ENCODE data around the gene PRRG4.

PRRG4 gene

GRCh38 chr11:32817181-32817851 is 12.4 kb upstream of the PRRG4 start:
- H2BK15ac ChIP-seq (replicated peaks; ENCODE audit: low read depth) = no peak overlapping the region
- H3K4me1 ChIP-seq (ENCODE audit: control insufficient read depth, low read depth, low read length) = no peaks in the 10 kb centered on the region
- H3K18ac ChIP-seq (ENCODE audit: low read length) = no peak overlapping the region
- H3K4ac ChIP-seq (ENCODE audit: low read depth, low read length) = no peak overlapping the region
- no peak overlapping the region for H4K5ac ChIP-seq (ENCODE audit: low read length)
- no peak overlapping the region for H3K23ac ChIP-seq (ENCODE audit: low read length)
- no peak overlapping the region for H3K4me2 ChIP-seq (ENCODE audit: low read length)
- H3K56ac ChIP-seq (ENCODE audit: low read length) = no peak overlapping the region
- no peak overlapping the region for H2AK5ac ChIP-seq (ENCODE audit: low read length)
- no peak overlapping the region for H2BK120ac ChIP-seq (ENCODE audit: low read depth, low read length)
- H3K27ac ChIP-seq (ENCODE audit: low read depth, low read length) = no peak overlapping the region
- no peaks in the 10 kb centered on the region for H3K79me2 ChIP-seq (ENCODE audit: control insufficient read depth, insufficient read depth, low read length)
- no peak overlapping the region for H4K8ac ChIP-seq (ENCODE audit: low read depth, low read length)
- no peaks in the 10 kb centered on the region for H3K27me3 ChIP-seq (ENCODE audit: insufficient read depth, low read length, poor library complexity)
- DNase-seq = no peak
- H3K36me3 ChIP-seq (ENCODE audit: control insufficient read depth, insufficient read depth, low read length) = no peaks in the 10 kb centered on the region
- no peak overlapping the region for H3K4me3 ChIP-seq (ENCODE audit: low read length)
- no peak overlapping the region for H3K9ac ChIP-seq (ENCODE audit: low read length)
- no peak overlapping the region for H2BK5ac ChIP-seq (ENCODE audit: low read length)
- H3K79me1 ChIP-seq (ENCODE audit: low read length) = no peaks in the 10 kb centered on the region
- no CpG with 5 or more reads among the region's 4 CpGs for WGBS (ENCODE audit: extremely low coverage, insufficient coverage, low lambda C conversion rate)

- Histone ChIP-seq H2AK5ac (ENCODE audit: low read length) (no peak overlapping the region), H3K79me1 (ENCODE audit: low read length) (no peaks in the 10 kb centered on the region), H3K4me2 (ENCODE audit: low read length) (no peak overlapping the region), H4K8ac (ENCODE audit: low read depth, low read length) (no peak overlapping the region), H3K4ac (ENCODE audit: low read depth, low read length) (no peak overlapping the region), H4K5ac (ENCODE audit: low read length) (no peak overlapping the region), H3K79me2 (ENCODE audit: control insufficient read depth, insufficient read depth, low read length) (no peaks in the 10 kb centered on the region), H2BK5ac (ENCODE audit: low read length) (no peak overlapping the region), H2BK15ac (replicated peaks; ENCODE audit: low read depth) (no peak overlapping the region), H2BK120ac (ENCODE audit: low read depth, low read length) (no peak overlapping the region), H3K56ac (ENCODE audit: low read length) (no peak overlapping the region), H3K4me3 (ENCODE audit: low read length) (no peak overlapping the region), H3K18ac (ENCODE audit: low read length) (no peak overlapping the region), H3K27me3 (ENCODE audit: insufficient read depth, low read length, poor library complexity) (no peaks in the 10 kb centered on the region), H3K23ac (ENCODE audit: low read length) (no peak overlapping the region), H3K9ac (ENCODE audit: low read length) (no peak overlapping the region), H3K4me1 (ENCODE audit: control insufficient read depth, low read depth, low read length) (no peaks in the 10 kb centered on the region), H3K36me3 (ENCODE audit: control insufficient read depth, insufficient read depth, low read length) (no peaks in the 10 kb centered on the region), H3K27ac (ENCODE audit: low read depth, low read length) (no peak overlapping the region)
- no peak for DNase-seq
- no CpG with 5 or more reads among the region's 3 CpGs for WGBS (ENCODE audit: extremely low coverage, insufficient coverage, low lambda C conversion rate)
Measured at GRCh38 chr11:32817852-32818183, 11.9 kb upstream of the PRRG4 start.

- H3K9ac ChIP-seq (ENCODE audit: low read length) = no peak overlapping the region
- no peak overlapping the region for H2BK120ac ChIP-seq (ENCODE audit: low read depth, low read length)
- no peak overlapping the region for H2BK15ac ChIP-seq (replicated peaks; ENCODE audit: low read depth)
- H3K4me3 ChIP-seq (ENCODE audit: low read length) = no peak overlapping the region
- no peaks in the 10 kb centered on the region for H3K27me3 ChIP-seq (ENCODE audit: insufficient read depth, low read length, poor library complexity)
- no peak overlapping the region for H4K8ac ChIP-seq (ENCODE audit: low read depth, low read length)
- no peaks in the 10 kb centered on the region for H3K79me2 ChIP-seq (ENCODE audit: control insufficient read depth, insufficient read depth, low read length)
- no peak overlapping the region for H4K5ac ChIP-seq (ENCODE audit: low read length)
- no peaks in the 10 kb centered on the region for H3K4me1 ChIP-seq (ENCODE audit: control insufficient read depth, low read depth, low read length)
- no peak overlapping the region for H3K4me2 ChIP-seq (ENCODE audit: low read length)
- no peak for DNase-seq
- no peak overlapping the region for H2BK5ac ChIP-seq (ENCODE audit: low read length)
- H3K56ac ChIP-seq (ENCODE audit: low read length) = no peak overlapping the region
- H3K4ac ChIP-seq (ENCODE audit: low read depth, low read length) = no peak overlapping the region
- no peak overlapping the region for H3K23ac ChIP-seq (ENCODE audit: low read length)
- H2AK5ac ChIP-seq (ENCODE audit: low read length) = no peak overlapping the region
- H3K79me1 ChIP-seq (ENCODE audit: low read length) = no peaks in the 10 kb centered on the region
- H3K27ac ChIP-seq (ENCODE audit: low read depth, low read length) = no peak overlapping the region
- no CpG with 5 or more reads among the region's 2 CpGs for WGBS (ENCODE audit: extremely low coverage, insufficient coverage, low lambda C conversion rate)
- no peak overlapping the region for H3K18ac ChIP-seq (ENCODE audit: low read length)
- H3K36me3 ChIP-seq (ENCODE audit: control insufficient read depth, insufficient read depth, low read length) = no peaks in the 10 kb centered on the region
Measured at GRCh38 chr11:32819187-32819586, 10.5 kb upstream of the PRRG4 start.

GRCh38 chr11:32820497-32820896 is 9.2 kb upstream of the PRRG4 start:
- H3K4me1 ChIP-seq (ENCODE audit: control insufficient read depth, low read depth, low read length) = no peaks in the 10 kb centered on the region
- no peaks in the 10 kb centered on the region for H3K36me3 ChIP-seq (ENCODE audit: control insufficient read depth, insufficient read depth, low read length)
- H2BK120ac ChIP-seq (ENCODE audit: low read depth, low read length) = no peak overlapping the region
- H3K79me2 ChIP-seq (ENCODE audit: control insufficient read depth, insufficient read depth, low read length) = no peaks in the 10 kb centered on the region
- H3K4me3 ChIP-seq (ENCODE audit: low read length) = no peak overlapping the region
- H2AK5ac ChIP-seq (ENCODE audit: low read length) = no peak overlapping the region
- no peak overlapping the region for H3K18ac ChIP-seq (ENCODE audit: low read length)
- no peak overlapping the region for H3K27ac ChIP-seq (ENCODE audit: low read depth, low read length)
- H2BK5ac ChIP-seq (ENCODE audit: low read length) = no peak overlapping the region
- H3K9ac ChIP-seq (ENCODE audit: low read length) = no peak overlapping the region
- no peak for DNase-seq
- no peak overlapping the region for H3K23ac ChIP-seq (ENCODE audit: low read length)
- H4K5ac ChIP-seq (ENCODE audit: low read length) = no peak overlapping the region
- no peak overlapping the region for H2BK15ac ChIP-seq (replicated peaks; ENCODE audit: low read depth)
- H3K4ac ChIP-seq (ENCODE audit: low read depth, low read length) = no peak overlapping the region
- no peaks in the 10 kb centered on the region for H3K79me1 ChIP-seq (ENCODE audit: low read length)
- no peaks in the 10 kb centered on the region for H3K27me3 ChIP-seq (ENCODE audit: insufficient read depth, low read length, poor library complexity)
- no peak overlapping the region for H3K4me2 ChIP-seq (ENCODE audit: low read length)
- no peak overlapping the region for H4K8ac ChIP-seq (ENCODE audit: low read depth, low read length)
- H3K56ac ChIP-seq (ENCODE audit: low read length) = no peak overlapping the region

- no peak overlapping the region for H3K27ac ChIP-seq (ENCODE audit: low read depth, low read length)
Measured at GRCh38 chr11:32821517-32821916, 8.2 kb upstream of the PRRG4 start.

GRCh38 chr11:32821917-32822560 is 7.7 kb upstream of the PRRG4 start:
- no peak overlapping the region for H3K56ac ChIP-seq (ENCODE audit: low read length)
- H2BK120ac ChIP-seq (ENCODE audit: low read depth, low read length) = no peak overlapping the region
- H3K9ac ChIP-seq (ENCODE audit: low read length) = no peak overlapping the region
- H2AK5ac ChIP-seq (ENCODE audit: low read length) = no peak overlapping the region
- no peak overlapping the region for H2BK15ac ChIP-seq (replicated peaks; ENCODE audit: low read depth)
- no peak overlapping the region for H3K27ac ChIP-seq (ENCODE audit: low read depth, low read length)
- no peaks in the 10 kb centered on the region for H3K4me1 ChIP-seq (ENCODE audit: control insufficient read depth, low read depth, low read length)
- DNase-seq = no peak
- H3K4ac ChIP-seq (ENCODE audit: low read depth, low read length) = no peak overlapping the region
- H3K4me2 ChIP-seq (ENCODE audit: low read length) = no peak overlapping the region
- no peak overlapping the region for H4K8ac ChIP-seq (ENCODE audit: low read depth, low read length)
- H3K4me3 ChIP-seq (ENCODE audit: low read length) = no peak overlapping the region
- H3K36me3 ChIP-seq (ENCODE audit: control insufficient read depth, insufficient read depth, low read length) = no peaks in the 10 kb centered on the region
- no peak overlapping the region for H2BK5ac ChIP-seq (ENCODE audit: low read length)
- H4K5ac ChIP-seq (ENCODE audit: low read length) = no peak overlapping the region
- no peaks in the 10 kb centered on the region for H3K27me3 ChIP-seq (ENCODE audit: insufficient read depth, low read length, poor library complexity)
- no peaks in the 10 kb centered on the region for H3K79me1 ChIP-seq (ENCODE audit: low read length)
- H3K23ac ChIP-seq (ENCODE audit: low read length) = no peak overlapping the region
- H3K79me2 ChIP-seq (ENCODE audit: control insufficient read depth, insufficient read depth, low read length) = no peaks in the 10 kb centered on the region
- WGBS (ENCODE audit: extremely low coverage, insufficient coverage, low lambda C conversion rate) = no CpG with 5 or more reads among the region's 5 CpGs
- H3K18ac ChIP-seq (ENCODE audit: low read length) = no peak overlapping the region

More at GRCh38 chr11:32821517-32821916, 8.2 kb upstream of the PRRG4 start:
- Histone ChIP-seq H3K4ac (ENCODE audit: low read depth, low read length) (no peak overlapping the region), H3K56ac (ENCODE audit: low read length) (no peak overlapping the region), H2BK120ac (ENCODE audit: low read depth, low read length) (no peak overlapping the region), H3K4me2 (ENCODE audit: low read length) (no peak overlapping the region), H3K4me1 (ENCODE audit: control insufficient read depth, low read depth, low read length) (no peaks in the 10 kb centered on the region), H4K8ac (ENCODE audit: low read depth, low read length) (no peak overlapping the region), H3K18ac (ENCODE audit: low read length) (no peak overlapping the region), H3K79me2 (ENCODE audit: control insufficient read depth, insufficient read depth, low read length) (no peaks in the 10 kb centered on the region), H2AK5ac (ENCODE audit: low read length) (no peak overlapping the region), H2BK5ac (ENCODE audit: low read length) (no peak overlapping the region), H3K4me3 (ENCODE audit: low read length) (no peak overlapping the region), H2BK15ac (replicated peaks; ENCODE audit: low read depth) (no peak overlapping the region), H3K27me3 (ENCODE audit: insufficient read depth, low read length, poor library complexity) (no peaks in the 10 kb centered on the region), H3K36me3 (ENCODE audit: control insufficient read depth, insufficient read depth, low read length) (no peaks in the 10 kb centered on the region), H3K23ac (ENCODE audit: low read length) (no peak overlapping the region), H3K9ac (ENCODE audit: low read length) (no peak overlapping the region), H3K79me1 (ENCODE audit: low read length) (no peaks in the 10 kb centered on the region), H4K5ac (ENCODE audit: low read length) (no peak overlapping the region)
- no peak for DNase-seq
